Measurements from ENCODE around the gene SGSM1. TPM values are rescaled to one million over a fixed set of nuclear protein-coding genes. Genes with fewer than 3 reads are reported as not detected.
A peak's percentile ranks its signal among the peaks of the same experiment; 100 is the strongest.

SGSM1 gene
- total RNA-seq, 1 experiment from 2014 or later = 4.3 TPM

DNA sequence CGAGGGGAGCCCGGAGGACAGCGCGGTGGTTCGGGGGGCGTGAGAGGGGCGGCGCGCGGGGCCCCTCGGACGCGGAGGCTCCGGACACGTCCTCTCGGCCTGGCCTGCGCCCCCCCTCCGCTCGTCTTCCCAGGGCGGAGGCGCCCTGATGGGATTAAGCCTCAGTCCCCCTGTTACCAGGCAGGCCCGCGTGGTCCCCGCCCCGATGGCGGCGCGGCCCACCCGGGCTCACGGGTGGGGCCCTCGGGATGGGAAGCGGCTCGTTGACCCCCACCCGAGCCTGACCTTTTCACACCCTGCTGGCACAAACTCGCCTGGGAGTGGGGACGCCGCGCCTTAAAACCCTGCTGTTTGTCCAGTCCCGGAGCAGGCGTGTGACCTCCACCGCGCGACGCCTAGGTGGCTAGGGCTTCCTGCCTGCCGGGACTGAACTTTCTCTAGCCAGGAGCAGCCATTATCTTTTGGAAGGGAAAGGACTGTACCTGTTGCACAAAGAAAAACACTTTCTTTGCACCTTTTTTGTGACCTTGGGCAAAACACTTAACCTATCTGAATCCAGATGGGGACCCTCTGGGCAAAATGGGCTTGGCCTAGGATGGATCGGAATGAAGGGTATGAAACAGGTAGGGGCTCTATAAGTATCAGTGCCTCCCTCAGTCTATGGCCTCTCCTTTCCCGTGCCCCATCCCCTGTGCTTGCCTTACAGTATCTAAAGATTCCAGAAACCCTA lies 147.5 kb downstream of the SGSM1 start:
- peak overlapping the region; percentile 95 for H3K4me3 Mint-ChIP-seq
- Histone ChIP-seq H2BK15ac (ENCODE audit: low read depth, low read length) (no peak overlapping the region), H4K8ac (replicated peaks; ENCODE audit: insufficient read length, low read depth, low read length) (no peak overlapping the region), H3K23ac (ENCODE audit: insufficient read length, low read depth, low read length) (no peak overlapping the region), H2AK5ac (ENCODE audit: insufficient read length, low read length) (no peak overlapping the region), H3K27ac (ENCODE audit: insufficient read length, low read depth, low read length) (no peak overlapping the region), H3K9me3 (ENCODE audit: control insufficient read depth, low read depth, low read length) (no peaks in the 10 kb centered on the region), H3K23me2 (ENCODE audit: insufficient read length, low read depth, low read length, poor library complexity, severe bottlenecking) (peaks cover 12% of the 10 kb centered on the region), H3K14ac (ENCODE audit: insufficient read depth, low read length) (peak overlapping the region; percentile 94), H2BK120ac (ENCODE audit: low read depth, low read length, poor library complexity, severe bottlenecking) (no peak overlapping the region), H4K91ac (ENCODE audit: insufficient read length, low read depth, low read length) (peak overlapping the region; percentile 54), H2BK20ac (ENCODE audit: low read depth, low read length, poor library complexity, severe bottlenecking) (no peak overlapping the region), H3K4ac (ENCODE audit: low read depth, low read length) (peak overlapping the region; percentile 41; the same call in 1 of the 2 replicates), H2BK5ac (ENCODE audit: insufficient read length, low read length) (no peak overlapping the region), H2AFZ (ENCODE audit: low read length) (no peak overlapping the region), H2BK12ac (ENCODE audit: insufficient read length, low read depth, low read length) (no peak overlapping the region), H4K5ac (ENCODE audit: insufficient read length, low read depth, low read length) (no peak overlapping the region), H3K79me2 (ENCODE audit: insufficient read depth, low read length) (no peaks in the 10 kb centered on the region), H3K27me3 (ENCODE audit: insufficient read depth, low read length) (no peaks in the 10 kb centered on the region), H3K56ac (ENCODE audit: insufficient read length, low read depth, low read length) (no peak overlapping the region), H4K20me1 (ENCODE audit: control insufficient read depth, insufficient read depth, insufficient read length) (no peaks in the 10 kb centered on the region), H3T11ph (ENCODE audit: low read length) (no peak overlapping the region), H3K18ac (ENCODE audit: insufficient read length, low read depth, low read length) (peak overlapping the region; percentile 89), H3K4me1 (ENCODE audit: insufficient read depth, low read length) (peaks cover 4% of the 10 kb centered on the region; the same call in 1 of the 2 replicates), H3K9ac (ENCODE audit: extremely low read depth, insufficient read length, low read length) (peak overlapping the region; percentile 94), H3K79me1 (ENCODE audit: insufficient read depth, low read depth, low read length, poor library complexity, severe bottlenecking) (no peaks in the 10 kb centered on the region), H3K4me2 (ENCODE audit: insufficient read depth, insufficient read length, low read length) (peak overlapping the region; percentile 91)
- no CpG with 5 or more reads among the region's 47 CpGs for WGBS (ENCODE audit: extremely low coverage, insufficient read length, low lambda C conversion rate)
- TF ChIP-seq, protein P1, sequence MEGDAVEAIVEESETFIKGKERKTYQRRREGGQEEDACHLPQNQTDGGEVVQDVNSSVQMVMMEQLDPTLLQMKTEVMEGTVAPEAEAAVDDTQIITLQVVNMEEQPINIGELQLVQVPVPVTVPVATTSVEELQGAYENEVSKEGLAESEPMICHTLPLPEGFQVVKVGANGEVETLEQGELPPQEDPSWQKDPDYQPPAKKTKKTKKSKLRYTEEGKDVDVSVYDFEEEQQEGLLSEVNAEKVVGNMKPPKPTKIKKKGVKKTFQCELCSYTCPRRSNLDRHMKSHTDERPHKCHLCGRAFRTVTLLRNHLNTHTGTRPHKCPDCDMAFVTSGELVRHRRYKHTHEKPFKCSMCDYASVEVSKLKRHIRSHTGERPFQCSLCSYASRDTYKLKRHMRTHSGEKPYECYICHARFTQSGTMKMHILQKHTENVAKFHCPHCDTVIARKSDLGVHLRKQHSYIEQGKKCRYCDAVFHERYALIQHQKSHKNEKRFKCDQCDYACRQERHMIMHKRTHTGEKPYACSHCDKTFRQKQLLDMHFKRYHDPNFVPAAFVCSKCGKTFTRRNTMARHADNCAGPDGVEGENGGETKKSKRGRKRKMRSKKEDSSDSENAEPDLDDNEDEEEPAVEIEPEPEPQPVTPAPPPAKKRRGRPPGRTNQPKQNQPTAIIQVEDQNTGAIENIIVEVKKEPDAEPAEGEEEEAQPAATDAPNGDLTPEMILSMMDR (conservative IDR thresholded peaks at IDR 0.05) = no peak
- H3K27me3 Mint-ChIP-seq (ENCODE audit: low read depth) = no peaks in the 10 kb centered on the region
- no peaks in the 10 kb centered on the region for H3K9me3 Mint-ChIP-seq
- peaks cover 37 to 44% of the 10 kb centered on the region in 2 experiments for H3K4me1 Mint-ChIP-seq
- peaks cover 0 to 6% (median 5%) of the 10 kb centered on the region in 3 experiments; a peak in 2 of 7 replicates for H3K36me3 Mint-ChIP-seq (ENCODE audit: insufficient read depth in 1 of 3, low read depth in 3 of 3)
- DNase-seq = no peak
- peak overlapping the region; percentile 96 to 98 (median 98); a peak in 4 of 7 replicates for H3K27ac Mint-ChIP-seq
